Chondrocyte (in vitro differentiated cells): Measurements from ENCODE around the gene SFTPA1. TPM values are rescaled to one million over a fixed set of nuclear protein-coding genes. Genes with fewer than 3 reads are reported as not detected.
A peak's percentile ranks its signal among the peaks of the same experiment; 100 is the strongest.
"Not testable (repeated sequence)": the region's sequence is repeated elsewhere in the genome, so short reads cannot be mapped to it uniquely, and the experiment has no call there.

Source experiments
- DNase-seq: peaks from one replicate; pipeline ENCODE4 v3.0.0; 2021; ENCODE audit warnings: mixed read lengths, low spot score
- H3K27ac Mint-ChIP-seq: one replicate; pipeline ENCODE4 v1.8.0; 2021; ENCODE audit warnings: mild to moderate bottlenecking, moderate library complexity, mixed read lengths; ENCODE audit not compliant: unreplicated experiment
- H3K27me3 Mint-ChIP-seq: 2 replicates; pipeline ENCODE4 v1.8.0; 2021; ENCODE audit warnings: low read depth, mixed read lengths
- H3K36me3 Mint-ChIP-seq: 2 replicates; pipeline ENCODE4 v1.8.0; 2021; ENCODE audit warnings: low read depth, mixed read lengths
- H3K4me1 Mint-ChIP-seq: 2 replicates; pipeline ENCODE4 v1.8.0; 2021; ENCODE audit warnings: low read depth, mild to moderate bottlenecking, mixed read lengths
- H3K4me3 Mint-ChIP-seq: one replicate; pipeline ENCODE4 v1.8.0; 2021; ENCODE audit warnings: mild to moderate bottlenecking, moderate library complexity, mixed read lengths; ENCODE audit not compliant: unreplicated experiment
- H3K9me3 Mint-ChIP-seq: 2 replicates; pipeline ENCODE4 v1.8.0; 2021; ENCODE audit warnings: low read depth, mixed read lengths
- long read RNA-seq: library from polyadenylated mRNA; stranded (forward); transcript quantifications from one replicate; pipeline ENCODE4 v2.0.0, GENCODE V29; 2021
- total RNA-seq: library from RNA; stranded (reverse); gene quantifications from 3 replicates; pipeline ENCODE4 v1.2.1, GENCODE V29; 2021
- TF ChIP-seq, protein P1 (sequence below): fragments of 200-600 bp; sonication (generic); IDR thresholded peaks from 2 replicates; pipeline ENCODE4 v1.5.0; 2021; ENCODE audit warnings: antibody characterized with exemption, mild to moderate bottlenecking, moderate library complexity

SFTPA1 gene
- not detected in 3 replicates for total RNA-seq
- long read RNA-seq: 0 reads

DNA sequence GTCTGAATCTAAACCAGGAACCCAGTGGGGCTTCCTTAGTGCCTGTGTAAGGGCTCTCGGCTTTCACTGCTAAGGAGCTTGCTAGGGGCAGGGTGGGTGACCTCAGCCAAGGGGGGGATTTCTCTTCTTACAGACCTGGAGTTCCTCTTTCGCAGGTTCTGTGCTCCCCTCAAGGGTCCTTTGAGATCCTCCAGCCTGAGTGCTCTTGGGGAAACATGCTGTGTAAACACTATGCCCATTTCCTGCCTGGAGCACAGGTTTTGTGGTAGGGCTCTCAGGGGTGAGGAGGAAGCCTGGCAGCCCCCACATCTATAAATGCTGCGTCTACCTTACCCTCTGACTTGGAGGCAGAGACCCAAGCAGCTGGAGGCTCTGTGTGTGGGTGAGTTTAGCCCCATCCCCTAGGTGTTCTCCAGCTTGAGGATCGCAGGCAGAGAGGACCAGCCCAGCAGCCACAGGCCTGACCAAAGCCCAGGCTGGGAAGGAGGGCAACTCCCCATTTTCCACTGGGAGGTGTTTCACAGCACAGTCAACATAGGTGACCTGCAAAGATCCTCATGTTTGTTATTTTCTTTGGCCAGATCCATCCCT, at the start of gene SFTPA1:
Gene SFTPA1, plus strand, starts transcription at position 339 of the 591 bp plus-strand sequence. CDS start 887 bp downstream, outside the sequence.
- H3K4me1 Mint-ChIP-seq: no peaks in the 10 kb centered on the region
- no peak within 1 kb of the TSS for H3K4me3 Mint-ChIP-seq
- peaks cover 26% of the 10 kb centered on the region for H3K27me3 Mint-ChIP-seq
- no peak for DNase-seq
- no peaks in the 10 kb centered on the region for H3K36me3 Mint-ChIP-seq
- H3K27ac Mint-ChIP-seq: no peak within 1 kb of the TSS
- TF ChIP-seq, protein P1, sequence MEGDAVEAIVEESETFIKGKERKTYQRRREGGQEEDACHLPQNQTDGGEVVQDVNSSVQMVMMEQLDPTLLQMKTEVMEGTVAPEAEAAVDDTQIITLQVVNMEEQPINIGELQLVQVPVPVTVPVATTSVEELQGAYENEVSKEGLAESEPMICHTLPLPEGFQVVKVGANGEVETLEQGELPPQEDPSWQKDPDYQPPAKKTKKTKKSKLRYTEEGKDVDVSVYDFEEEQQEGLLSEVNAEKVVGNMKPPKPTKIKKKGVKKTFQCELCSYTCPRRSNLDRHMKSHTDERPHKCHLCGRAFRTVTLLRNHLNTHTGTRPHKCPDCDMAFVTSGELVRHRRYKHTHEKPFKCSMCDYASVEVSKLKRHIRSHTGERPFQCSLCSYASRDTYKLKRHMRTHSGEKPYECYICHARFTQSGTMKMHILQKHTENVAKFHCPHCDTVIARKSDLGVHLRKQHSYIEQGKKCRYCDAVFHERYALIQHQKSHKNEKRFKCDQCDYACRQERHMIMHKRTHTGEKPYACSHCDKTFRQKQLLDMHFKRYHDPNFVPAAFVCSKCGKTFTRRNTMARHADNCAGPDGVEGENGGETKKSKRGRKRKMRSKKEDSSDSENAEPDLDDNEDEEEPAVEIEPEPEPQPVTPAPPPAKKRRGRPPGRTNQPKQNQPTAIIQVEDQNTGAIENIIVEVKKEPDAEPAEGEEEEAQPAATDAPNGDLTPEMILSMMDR: no peak
- peaks cover under 1% of the 10 kb centered on the region for H3K9me3 Mint-ChIP-seq

DNA sequence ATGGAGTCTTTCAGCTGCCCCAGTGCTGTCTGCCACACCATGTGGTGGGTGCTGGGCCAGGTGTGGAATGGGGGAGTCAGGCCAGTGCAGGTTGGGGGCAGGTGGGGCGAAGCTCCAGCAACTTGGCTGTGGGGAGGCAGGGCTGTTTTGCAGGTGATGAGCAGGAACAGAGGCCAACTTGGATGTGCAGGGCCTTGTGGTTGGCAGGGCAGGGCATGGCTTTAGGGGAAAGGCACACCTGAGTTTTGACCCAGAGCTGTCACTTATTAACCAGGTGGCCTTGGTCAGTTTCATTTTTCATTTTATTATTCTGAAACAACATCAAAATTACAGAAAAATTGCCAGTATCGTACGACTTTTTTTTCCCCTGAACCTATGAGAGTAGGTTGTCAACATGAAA, 49.5 kb upstream of the SFTPA1 start:
- Mint-ChIP-seq H3K36me3 (no peaks in the 10 kb centered on the region), H3K4me1 (peaks cover 2% of the 10 kb centered on the region), H3K4me3 (no peak overlapping the region), H3K27me3 (peaks cover 24% of the 10 kb centered on the region), H3K27ac (no peak overlapping the region), H3K9me3 (no peaks in the 10 kb centered on the region)
- TF ChIP-seq, protein P1: no peak
- no peak for DNase-seq

DNA sequence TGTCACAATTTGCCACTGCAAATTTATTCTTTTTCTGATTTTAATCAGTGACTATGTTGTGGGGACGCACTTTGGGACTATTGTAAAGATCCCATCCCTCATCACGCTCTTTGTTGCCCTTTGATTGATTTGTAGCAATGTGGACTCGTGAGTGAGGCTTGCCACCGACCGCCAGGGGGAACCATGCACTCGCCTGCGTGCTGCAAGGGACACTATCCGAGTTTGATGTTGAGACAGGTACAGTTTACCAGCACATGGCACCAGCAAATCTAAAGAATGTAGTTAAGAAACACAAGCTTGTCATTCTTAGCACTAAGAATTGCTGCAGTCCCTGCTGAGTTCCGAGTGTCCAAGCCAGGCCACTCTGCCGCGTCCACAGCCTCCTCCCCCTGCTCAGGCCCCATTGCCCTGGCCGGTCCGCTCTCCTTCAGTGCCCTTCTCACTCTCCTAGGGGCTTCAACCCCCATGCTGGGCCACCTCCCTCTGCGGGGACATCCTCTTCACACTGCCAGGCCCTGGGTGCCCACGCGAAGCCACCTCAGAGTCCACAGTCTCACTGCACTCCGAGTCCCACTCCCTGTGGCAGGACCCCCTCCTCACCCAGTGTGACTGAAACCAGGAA, 48.5 kb upstream of the SFTPA1 start:
- Mint-ChIP-seq H3K27ac (no peak overlapping the region), H3K36me3 (no peaks in the 10 kb centered on the region), H3K4me3 (no peak overlapping the region), H3K27me3 (peaks cover 29% of the 10 kb centered on the region), H3K9me3 (peaks cover 5% of the 10 kb centered on the region), H3K4me1 (peaks cover 2% of the 10 kb centered on the region)
- TF ChIP-seq, protein P1: peak; percentile 95
- no peak for DNase-seq

DNA sequence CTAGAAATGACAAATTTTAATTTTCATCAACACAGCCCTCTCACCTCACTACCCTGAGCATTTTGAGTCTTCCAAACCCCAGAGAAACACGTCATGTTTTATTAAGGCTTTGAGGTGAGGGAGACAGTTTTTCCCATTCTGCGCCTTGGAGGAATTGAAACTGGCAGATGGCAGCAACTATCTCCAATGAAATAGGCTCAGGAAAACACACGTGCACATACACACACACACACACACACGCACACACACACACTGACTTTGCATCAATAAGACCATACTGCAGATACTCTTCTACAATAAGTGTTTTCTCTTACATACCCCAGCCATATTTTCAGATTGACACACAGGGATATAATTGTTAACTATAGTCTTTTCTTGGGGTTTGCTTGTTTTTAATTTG, 47.3 kb upstream of the SFTPA1 start:
- Mint-ChIP-seq H3K36me3 (peaks cover 2% of the 10 kb centered on the region), H3K9me3 (peaks cover 7% of the 10 kb centered on the region), H3K27ac (no peak overlapping the region), H3K4me3 (no peak overlapping the region), H3K4me1 (peaks cover 2% of the 10 kb centered on the region), H3K27me3 (peaks cover 37% of the 10 kb centered on the region)
- no peak for DNase-seq
- TF ChIP-seq, protein P1: no peak

GRCh38 chr10:79570624-79571023, 40.1 kb upstream of the SFTPA1 start:
- not testable (repeated sequence) for H3K4me1 Mint-ChIP-seq, H3K4me3 Mint-ChIP-seq, H3K27ac Mint-ChIP-seq, DNase-seq
- H3K9me3 Mint-ChIP-seq: peaks cover 40% of the 10 kb centered on the region
- peaks cover 12% of the 10 kb centered on the region for H3K36me3 Mint-ChIP-seq
- H3K27me3 Mint-ChIP-seq: peaks cover 53% of the 10 kb centered on the region

DNA sequence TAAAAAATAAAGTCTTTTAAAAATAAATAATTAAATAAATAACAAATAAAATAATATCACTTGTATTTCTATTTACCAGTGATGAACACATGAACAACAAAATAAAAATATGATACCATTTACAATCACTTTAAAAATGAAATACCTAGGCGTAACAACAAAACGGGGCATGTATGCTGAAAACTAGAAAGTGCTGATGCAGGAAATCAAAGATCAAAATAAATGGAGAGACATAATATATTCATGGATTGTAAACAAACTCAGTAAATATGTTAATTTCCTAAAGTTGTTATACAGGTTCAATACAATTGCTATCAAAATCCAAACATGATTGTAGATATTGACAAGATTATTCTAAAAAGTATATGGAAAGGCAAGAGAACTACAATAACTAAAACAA, 31.4 kb upstream of the SFTPA1 start:
- peaks cover 2% of the 10 kb centered on the region for H3K36me3 Mint-ChIP-seq
- H3K4me1 Mint-ChIP-seq: no peaks in the 10 kb centered on the region

More for the DNA sequence above, 31.4 kb upstream of the SFTPA1 start:
- DNase-seq: no peak
- no peak overlapping the region for H3K27ac Mint-ChIP-seq
- peaks cover 16% of the 10 kb centered on the region for H3K9me3 Mint-ChIP-seq
- H3K27me3 Mint-ChIP-seq: peaks cover 24% of the 10 kb centered on the region
- no peak overlapping the region for H3K4me3 Mint-ChIP-seq
- TF ChIP-seq, protein P1: no peak
